Measurements from ENCODE around the gene GHSR.

The GHSR gene, protein sequence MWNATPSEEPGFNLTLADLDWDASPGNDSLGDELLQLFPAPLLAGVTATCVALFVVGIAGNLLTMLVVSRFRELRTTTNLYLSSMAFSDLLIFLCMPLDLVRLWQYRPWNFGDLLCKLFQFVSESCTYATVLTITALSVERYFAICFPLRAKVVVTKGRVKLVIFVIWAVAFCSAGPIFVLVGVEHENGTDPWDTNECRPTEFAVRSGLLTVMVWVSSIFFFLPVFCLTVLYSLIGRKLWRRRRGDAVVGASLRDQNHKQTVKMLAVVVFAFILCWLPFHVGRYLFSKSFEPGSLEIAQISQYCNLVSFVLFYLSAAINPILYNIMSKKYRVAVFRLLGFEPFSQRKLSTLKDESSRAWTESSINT

GRCh38 chr3:172447611-172448579 is at the start of gene GHSR:
TSS of gene GHSR (minus strand) at chr3:172448456. CDS start at chr3:172448413, 43 bp downstream.
- DNase-seq: no peak

GRCh38 chr3:172490198-172490669 is 42.0 kb upstream of the GHSR start:
- peak; percentile 57 for DNase-seq

GRCh38 chr3:172478116-172478515 is 29.9 kb upstream of the GHSR start:
- no peak for DNase-seq

DNA sequence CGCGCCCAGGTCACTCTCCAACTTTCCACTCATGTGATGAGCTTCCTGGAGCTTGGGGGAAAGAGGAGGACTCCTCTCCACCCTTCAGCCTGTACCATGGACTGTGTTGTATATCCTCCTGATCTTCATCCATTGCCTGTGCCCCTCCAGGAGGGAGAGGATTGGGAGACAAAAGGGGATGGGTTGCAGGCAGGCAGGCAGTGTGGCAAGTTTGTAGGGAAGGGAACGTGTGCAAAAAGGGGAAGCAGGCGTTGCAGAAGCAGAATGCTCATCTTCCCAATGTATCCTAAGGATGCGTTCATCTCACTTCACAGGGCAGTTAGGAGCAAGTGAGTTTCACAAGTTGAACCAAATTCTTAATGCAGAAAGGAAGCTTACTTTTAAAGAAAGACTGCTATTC is 28.1 kb upstream of the GHSR start:
- no peak for DNase-seq

DNA sequence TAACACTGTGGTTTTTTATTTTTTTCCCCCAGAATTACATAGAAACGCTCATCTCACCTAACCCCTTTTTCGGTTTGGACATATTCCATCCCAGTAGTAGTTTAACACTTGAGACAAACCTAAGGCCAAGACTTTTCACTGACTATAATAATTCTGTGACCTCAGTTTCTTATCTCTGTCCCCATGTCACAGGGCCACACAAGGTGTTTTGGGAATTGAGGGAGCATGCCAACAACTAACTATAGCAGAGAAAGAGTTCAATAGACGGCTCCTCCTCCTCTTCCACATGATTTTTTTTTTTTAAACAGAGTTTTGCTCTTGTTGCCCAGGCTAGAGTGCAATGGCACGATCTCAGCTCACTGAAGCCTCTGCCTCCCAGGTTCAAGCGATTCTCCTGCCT is 27.4 kb upstream of the GHSR start:
- no peak for DNase-seq

- no peak for DNase-seq
Measured at GRCh38 chr3:172471903-172472302, 23.6 kb upstream of the GHSR start.

DNA sequence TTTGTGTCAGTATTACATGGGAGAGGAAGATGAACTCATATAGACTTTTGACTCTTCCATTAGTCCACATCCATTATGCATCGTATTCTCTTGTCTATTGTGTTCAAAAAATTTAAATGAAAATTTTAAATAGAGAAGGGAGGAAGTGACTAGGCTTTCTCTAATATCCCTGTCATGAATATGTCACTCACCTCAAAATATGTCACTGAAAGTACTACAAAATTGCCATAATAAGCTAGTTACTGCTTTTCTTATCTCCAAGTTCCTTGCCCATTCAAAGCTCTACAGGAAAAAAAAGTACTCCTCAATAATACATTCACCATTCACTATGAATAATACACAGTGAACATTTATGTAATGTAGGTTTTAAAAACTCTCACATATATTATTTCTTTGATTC is 22.3 kb upstream of the GHSR start:
- no peak for DNase-seq

DNA sequence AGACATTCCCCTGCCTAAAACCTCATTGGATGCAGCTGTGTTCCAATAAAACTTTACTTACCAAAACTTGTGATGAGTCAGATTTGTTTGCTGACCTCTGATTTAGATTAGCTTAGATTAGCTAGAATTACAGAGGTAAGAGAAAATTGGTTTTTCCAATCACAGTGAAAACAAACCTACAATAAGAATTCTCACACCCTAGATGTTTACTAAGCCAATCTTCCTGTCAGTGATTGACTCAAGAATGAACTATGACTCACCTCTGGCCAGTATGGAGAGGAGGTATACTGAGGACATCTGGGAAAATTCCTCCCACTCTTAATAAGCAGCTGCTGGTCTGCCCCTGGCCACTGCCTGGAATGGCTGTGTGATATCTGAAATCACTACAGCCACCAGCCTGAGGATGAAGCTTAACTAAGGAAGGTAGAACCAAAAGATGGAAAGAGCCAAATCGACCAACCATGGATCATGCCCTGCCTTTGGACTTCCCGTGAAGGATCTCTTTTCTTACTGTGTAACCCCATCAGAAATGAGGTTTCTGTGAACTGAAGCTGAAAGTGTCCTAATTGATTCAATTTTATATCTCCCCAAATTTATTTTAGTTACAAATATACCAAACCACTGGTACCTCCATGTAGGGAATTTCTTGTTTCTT is 19.0 kb upstream of the GHSR start:
- peak; percentile 74 for DNase-seq

DNA sequence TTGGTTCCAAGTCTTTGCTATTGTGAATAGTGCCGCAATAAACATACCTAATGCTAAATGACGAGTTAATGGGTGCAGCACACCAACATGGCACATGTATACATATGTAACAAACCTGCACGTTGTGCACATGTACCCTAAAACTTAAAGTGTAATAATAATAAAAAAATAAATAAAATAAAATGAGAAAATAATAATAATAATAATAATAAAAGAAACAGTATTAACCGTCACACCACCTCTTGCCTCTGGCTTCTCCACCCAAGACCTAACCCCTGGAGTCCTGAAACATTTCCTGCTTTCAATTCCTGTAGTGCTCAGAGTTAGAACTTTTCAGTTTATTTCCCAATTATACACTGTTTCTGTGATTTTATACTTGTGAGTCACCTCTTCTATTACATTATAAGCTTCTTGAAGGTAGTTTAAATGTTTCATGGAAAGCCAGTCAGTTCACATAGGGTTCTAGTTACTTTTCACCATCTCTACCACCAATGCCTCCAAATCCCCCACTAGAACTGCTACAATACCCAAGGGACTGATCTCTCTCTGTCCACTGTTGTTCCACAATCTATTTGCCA is 18.4 kb upstream of the GHSR start:
- DNase-seq: no peak

GRCh38 chr3:172465281-172465680 is 17.0 kb upstream of the GHSR start:
- no peak for DNase-seq

GRCh38 chr3:172464306-172464705 is 16.1 kb upstream of the GHSR start:
- DNase-seq: no peak

DNA sequence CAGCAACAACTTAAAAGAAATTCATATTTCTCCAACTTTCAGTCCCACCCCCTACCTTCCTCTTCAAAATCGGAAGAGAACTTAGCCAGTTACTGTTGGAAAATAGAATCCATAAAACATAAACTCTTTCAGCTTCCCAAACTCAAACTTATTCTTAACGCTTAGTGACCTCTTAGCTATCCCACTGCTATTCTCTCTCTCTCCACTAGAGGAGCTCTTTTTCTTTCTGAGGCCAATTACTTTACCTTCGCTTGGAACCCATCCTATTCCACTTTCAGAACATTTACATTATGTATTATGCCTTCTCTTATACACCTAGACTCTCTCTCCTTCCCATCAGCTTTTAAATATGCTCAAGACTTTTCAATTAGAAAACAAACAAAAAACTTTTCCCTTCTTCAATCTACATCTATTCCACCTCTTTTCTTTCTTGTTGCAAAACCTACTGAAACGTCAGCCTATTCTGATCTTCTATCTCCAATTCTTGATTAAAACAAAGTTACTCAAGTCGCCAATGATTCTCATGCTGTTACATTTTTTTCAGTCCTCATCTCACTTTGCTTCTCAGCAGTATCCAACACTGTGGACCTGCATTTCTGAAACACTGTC is 13.4 kb upstream of the GHSR start:
- no peak for DNase-seq

DNA sequence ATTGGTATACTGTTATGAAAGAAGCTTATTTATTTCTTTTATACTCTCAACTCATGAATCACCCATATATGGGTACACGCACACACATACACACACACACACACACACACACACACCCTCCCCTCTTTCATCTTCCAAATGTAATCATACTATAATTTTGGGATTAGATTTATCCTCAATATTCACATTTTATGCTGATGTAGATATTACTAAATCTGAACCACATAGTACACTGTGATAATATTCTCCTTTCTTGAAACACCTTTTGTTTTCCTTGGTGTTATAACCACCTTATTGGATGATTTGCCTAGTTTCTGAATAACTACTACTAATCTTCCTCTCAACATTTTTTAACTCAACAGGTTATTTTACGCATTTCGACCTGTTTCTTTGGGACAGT is 8.1 kb upstream of the GHSR start:
- no peak for DNase-seq

- no peak for DNase-seq
Measured at GRCh38 chr3:172454180-172454579, 5.9 kb upstream of the GHSR start.

DNA sequence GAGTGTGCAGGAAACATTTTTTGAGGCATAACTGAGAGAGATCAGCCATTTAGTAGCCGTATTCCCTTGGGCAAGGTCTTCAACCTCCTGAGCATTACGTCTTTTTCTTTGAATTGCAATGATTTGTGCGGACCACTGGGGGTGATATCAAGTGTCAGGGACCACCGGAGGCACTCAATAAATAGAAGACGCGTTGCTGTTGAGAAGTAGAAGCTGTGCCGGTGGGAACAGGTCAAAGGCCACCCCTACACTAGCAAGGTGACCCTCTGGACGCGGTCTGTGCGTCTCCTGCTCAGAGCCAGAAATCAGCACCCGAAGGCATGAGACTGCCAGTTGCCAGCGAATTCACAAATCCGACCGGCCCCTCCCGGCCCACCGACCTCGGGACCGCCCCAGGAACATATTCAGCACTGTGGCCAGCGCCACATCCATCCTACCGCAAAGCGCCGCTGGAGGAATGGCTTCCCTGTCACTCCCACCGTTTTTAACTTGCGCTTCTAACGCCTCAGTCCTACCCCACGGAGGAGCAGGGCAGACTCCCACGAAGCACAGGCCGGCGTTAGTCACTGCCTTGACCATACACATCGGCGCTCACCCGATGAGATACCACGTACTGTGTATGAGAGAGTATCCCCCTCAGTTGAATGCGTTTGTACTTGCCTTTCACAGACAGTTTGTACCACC is 1.4 kb upstream of the GHSR start:
- peak; percentile 85 for DNase-seq

DNA sequence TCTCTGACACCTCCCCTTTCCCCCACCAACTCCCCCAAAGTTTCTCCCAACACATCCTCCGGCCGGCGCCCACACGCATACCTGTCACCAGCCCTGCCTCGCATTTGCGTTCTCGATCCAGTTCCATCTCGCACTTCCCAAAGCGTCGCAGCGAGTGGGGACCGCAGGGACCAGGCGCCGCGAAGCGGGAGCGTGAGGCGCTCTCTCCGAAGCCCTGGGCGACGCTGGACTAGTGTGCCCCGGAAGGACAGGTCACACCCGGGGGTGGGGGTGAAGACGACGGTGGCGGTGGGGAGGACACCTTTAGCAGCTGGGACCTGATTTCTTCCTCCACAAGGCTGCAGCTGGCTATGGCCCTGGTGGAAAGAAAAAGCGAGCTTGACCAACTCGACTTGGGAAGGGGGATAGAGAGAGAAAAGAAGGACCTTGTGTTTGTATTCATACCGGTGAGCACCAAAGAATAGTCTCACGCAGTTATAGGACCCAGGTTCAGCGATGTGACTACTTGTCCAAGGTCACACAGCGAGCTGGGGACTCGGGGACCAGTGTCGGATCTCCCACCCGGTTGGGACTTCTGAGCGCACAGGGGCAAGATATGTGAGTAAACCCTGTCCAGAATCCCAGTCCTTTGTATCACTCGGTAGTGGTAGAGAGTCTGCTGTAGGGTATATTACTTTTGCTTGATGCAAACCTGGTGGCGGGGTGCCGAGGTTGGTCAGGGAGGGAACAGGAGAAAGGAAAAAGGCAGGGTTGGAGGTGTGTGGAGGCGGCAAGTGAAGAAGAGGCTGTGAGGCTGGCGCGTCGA is 607 bp upstream of the GHSR start:
- DNase-seq: no peak

DNA sequence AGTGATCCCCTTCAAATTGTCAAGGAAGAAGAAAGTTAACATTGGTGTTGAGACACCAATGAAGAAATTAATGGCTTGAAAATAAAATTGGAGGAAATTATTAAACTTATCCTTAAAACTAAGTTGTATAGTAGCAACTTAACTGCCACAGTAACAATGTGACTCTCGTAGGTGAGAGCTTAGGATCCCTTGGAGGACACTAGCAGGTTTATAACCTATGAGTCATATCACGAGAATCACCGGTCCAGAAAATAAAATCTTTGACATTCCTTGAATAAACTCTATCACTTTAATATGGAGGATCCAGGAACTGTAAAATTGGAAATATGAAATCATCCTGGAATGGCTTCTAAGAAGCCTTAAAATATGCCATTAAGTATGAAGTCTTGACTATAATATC is 2.1 kb downstream of the GHSR start:
- DNase-seq: no peak

DNA sequence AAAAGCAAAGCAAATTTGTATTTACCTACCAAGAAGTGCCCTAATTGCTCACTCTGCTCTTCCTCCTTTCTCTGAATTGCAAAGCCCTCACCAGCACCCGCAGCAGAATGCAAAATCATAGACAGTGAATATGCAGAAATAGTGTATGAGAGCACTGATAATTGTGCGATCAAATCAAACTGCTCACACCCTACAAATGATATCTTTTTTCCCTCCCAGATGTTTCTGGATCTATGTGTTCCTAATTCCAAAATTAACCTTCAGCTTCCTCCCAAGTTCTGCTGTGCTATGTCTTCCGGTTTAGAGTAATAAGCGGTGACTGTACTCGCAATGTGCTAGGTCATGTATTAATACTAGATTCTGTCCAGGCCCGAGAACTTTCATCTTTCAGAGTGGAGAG is 3.4 kb downstream of the GHSR start:
- no peak for DNase-seq

- no peak for DNase-seq
Measured at GRCh38 chr3:172442606-172443005, 5.7 kb downstream of the GHSR start.

DNA sequence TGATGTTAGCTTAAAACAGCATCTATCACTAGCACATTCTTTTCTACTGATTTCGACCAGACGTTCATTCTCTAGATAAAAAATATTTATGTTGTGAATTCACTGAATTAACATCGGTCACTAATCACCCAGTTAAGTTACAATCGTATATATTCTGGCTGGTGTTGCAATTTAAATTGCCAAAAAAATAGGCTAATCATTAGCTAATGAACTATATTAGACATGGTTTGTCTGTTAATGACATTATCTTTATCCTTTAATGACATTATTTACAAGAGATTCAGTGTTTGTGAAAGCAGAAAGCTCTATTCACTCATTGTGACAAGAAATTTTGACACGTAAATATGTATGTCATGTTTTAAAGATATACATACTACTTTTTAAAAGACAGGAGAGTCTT is 6.7 kb downstream of the GHSR start:
- no peak for DNase-seq

- no peak for DNase-seq
Measured at GRCh38 chr3:172438186-172438585, 10.1 kb downstream of the GHSR start.

Measured in islet precursor cell (in vitro differentiated cells).